DND-41 (cell line): ENCODE results near the gene FADS6.
"Not testable (repeated sequence)": the region's sequence is repeated elsewhere in the genome, so short reads cannot be mapped to it uniquely, and the experiment has no call there.

Experiments used
- ATAC-seq: fragments of 200-7000 bp; cut with Tn5 transposase; 3 replicates; pipeline ENCODE4 v1.9.1; 2021; ENCODE audit warnings: low read depth; ENCODE audit not compliant: insufficient read depth
- DNase-seq: peaks from one replicate; pipeline ENCODE4 v3.0.0-alpha.2; 2020
- H2AFZ ChIP-seq: 2 replicates; pipeline ENCODE4 v1.6.0; 2012; ENCODE audit warnings: low read depth, low read length
- H3K27ac ChIP-seq: 2 replicates; pipeline ENCODE4 v1.5.1; 2012; ENCODE audit warnings: low read length, inconsistent platforms
- H3K27me3 ChIP-seq: fragments of 200-600 bp; sonication (generic); 2 replicates; pipeline ENCODE4 v1.6.0; 2012; ENCODE audit warnings: low read length, mild to moderate bottlenecking, inconsistent platforms; ENCODE audit not compliant: insufficient read depth, poor library complexity
- H3K36me3 ChIP-seq: 2 replicates; pipeline ENCODE4 v1.5.1; 2012; ENCODE audit warnings: low read length, inconsistent platforms; ENCODE audit not compliant: insufficient read depth
- H3K4me1 ChIP-seq: 2 replicates; pipeline ENCODE4 v1.5.1; 2012; ENCODE audit warnings: mild to moderate bottlenecking, low read length; ENCODE audit not compliant: insufficient read depth
- H3K4me2 ChIP-seq: 2 replicates; pipeline ENCODE4 v1.6.0; 2012; ENCODE audit warnings: mild to moderate bottlenecking, moderate library complexity, low read length, inconsistent platforms; ENCODE audit not compliant: insufficient read depth
- H3K4me3 ChIP-seq, 2 experiments: fragments of 200-600 bp in 1 of 2; shearing (Covaris generic) in 1 of 2; 2 replicates each; pipeline ENCODE4 v1.5.1; 2012 to 2016; ENCODE audit warnings: inconsistent platforms in 2 of 2, low read length in 2 of 2, mild to moderate bottlenecking in 2 of 2, low read depth in 1 of 2, moderate library complexity in 1 of 2
- H3K79me2 ChIP-seq: 2 replicates; pipeline ENCODE4 v1.6.0; 2012; ENCODE audit warnings: low read length, inconsistent platforms; ENCODE audit not compliant: insufficient read depth
- H3K9ac ChIP-seq: 2 replicates; pipeline ENCODE4 v1.6.0; 2012; ENCODE audit warnings: low read depth, mild to moderate bottlenecking, inconsistent platforms, low read length, moderate library complexity
- H3K9me3 ChIP-seq: 2 replicates; pipeline ENCODE4 v1.5.1; 2012; ENCODE audit warnings: low read length, moderate library complexity, mild to moderate bottlenecking, inconsistent platforms; ENCODE audit not compliant: insufficient read depth, severe bottlenecking
- H4K20me1 ChIP-seq: 2 replicates; pipeline ENCODE4 v1.6.0; 2012; ENCODE audit warnings: low read length; ENCODE audit not compliant: insufficient read depth
- EZH2 ChIP-seq: IDR thresholded peaks from 3 replicates; pipeline ENCODE4 v1.6.1; 2012; ENCODE audit warnings: borderline replicate concordance, low read depth, mild to moderate bottlenecking, moderate library complexity, low read length, inconsistent platforms; ENCODE audit not compliant: severe bottlenecking
- TF ChIP-seq, protein P1 (sequence below): IDR thresholded peaks from 2 replicates; pipeline ENCODE4 v1.5.1; 2012; ENCODE audit warnings: borderline replicate concordance, low read length, moderate library complexity, mild to moderate bottlenecking; ENCODE audit not compliant: poor library complexity, severe bottlenecking; ENCODE audit errors: extremely low read depth

The FADS6 gene

DNA sequence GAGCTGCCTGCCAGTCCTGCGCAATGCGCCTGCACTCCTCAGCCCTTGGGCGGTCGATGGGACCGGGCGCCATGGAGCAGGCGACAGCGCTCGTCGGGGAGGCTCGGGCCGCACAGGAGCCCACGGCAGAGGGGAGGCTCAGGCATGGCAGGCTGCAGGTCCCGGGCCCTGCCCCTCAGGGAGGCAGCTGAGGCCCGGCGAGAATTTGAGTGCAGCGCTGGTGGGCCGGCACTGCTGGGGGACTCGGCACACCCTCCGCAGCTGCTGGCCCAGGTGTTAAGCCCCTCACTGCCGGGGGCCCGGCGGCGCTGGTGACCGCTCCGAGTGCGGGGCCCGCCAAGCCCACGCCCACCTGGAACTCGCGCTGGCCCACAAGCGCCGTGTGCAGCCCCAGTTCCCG is 13.6 kb upstream of the FADS6 start:
- ATAC-seq = no peak
- no peaks in the 10 kb centered on the region for H4K20me1 ChIP-seq
- TF ChIP-seq, protein P1, sequence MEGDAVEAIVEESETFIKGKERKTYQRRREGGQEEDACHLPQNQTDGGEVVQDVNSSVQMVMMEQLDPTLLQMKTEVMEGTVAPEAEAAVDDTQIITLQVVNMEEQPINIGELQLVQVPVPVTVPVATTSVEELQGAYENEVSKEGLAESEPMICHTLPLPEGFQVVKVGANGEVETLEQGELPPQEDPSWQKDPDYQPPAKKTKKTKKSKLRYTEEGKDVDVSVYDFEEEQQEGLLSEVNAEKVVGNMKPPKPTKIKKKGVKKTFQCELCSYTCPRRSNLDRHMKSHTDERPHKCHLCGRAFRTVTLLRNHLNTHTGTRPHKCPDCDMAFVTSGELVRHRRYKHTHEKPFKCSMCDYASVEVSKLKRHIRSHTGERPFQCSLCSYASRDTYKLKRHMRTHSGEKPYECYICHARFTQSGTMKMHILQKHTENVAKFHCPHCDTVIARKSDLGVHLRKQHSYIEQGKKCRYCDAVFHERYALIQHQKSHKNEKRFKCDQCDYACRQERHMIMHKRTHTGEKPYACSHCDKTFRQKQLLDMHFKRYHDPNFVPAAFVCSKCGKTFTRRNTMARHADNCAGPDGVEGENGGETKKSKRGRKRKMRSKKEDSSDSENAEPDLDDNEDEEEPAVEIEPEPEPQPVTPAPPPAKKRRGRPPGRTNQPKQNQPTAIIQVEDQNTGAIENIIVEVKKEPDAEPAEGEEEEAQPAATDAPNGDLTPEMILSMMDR = no peak
- no peak for TF ChIP-seq EZH2
- no peaks in the 10 kb centered on the region for H3K4me1 ChIP-seq
- DNase-seq = no peak
- H3K4me3 ChIP-seq = no peak overlapping the region
- H3K79me2 ChIP-seq = no peaks in the 10 kb centered on the region
- no peak overlapping the region for H3K4me2 ChIP-seq
- no peak overlapping the region for H3K9ac ChIP-seq
- H3K27me3 ChIP-seq = no peaks in the 10 kb centered on the region
- no peak overlapping the region for H3K27ac ChIP-seq
- H3K36me3 ChIP-seq = no peaks in the 10 kb centered on the region
- no peak overlapping the region for H2AFZ ChIP-seq
- no peaks in the 10 kb centered on the region for H3K9me3 ChIP-seq

- not testable (repeated sequence) for H2AFZ ChIP-seq, H3K27ac ChIP-seq
Observed at GRCh38 chr17:74906214-74906793, 12.9 kb upstream of the FADS6 start.

GRCh38 chr17:74904687-74905409 is 11.4 kb upstream of the FADS6 start:
- ATAC-seq (no peak), DNase-seq (no peak)
- no peak overlapping the region for H3K4me3 ChIP-seq
- TF ChIP-seq, protein P1 = no peak
- no peak for TF ChIP-seq EZH2
- H3K79me2 ChIP-seq = no peaks in the 10 kb centered on the region
- H4K20me1 ChIP-seq = no peaks in the 10 kb centered on the region
- no peaks in the 10 kb centered on the region for H3K9me3 ChIP-seq
- H3K4me1 ChIP-seq = no peaks in the 10 kb centered on the region
- no peak overlapping the region for H3K4me2 ChIP-seq
- no peak overlapping the region for H3K9ac ChIP-seq
- H3K27ac ChIP-seq = no peak overlapping the region
- no peaks in the 10 kb centered on the region for H3K27me3 ChIP-seq
- no peak overlapping the region for H2AFZ ChIP-seq
- no peaks in the 10 kb centered on the region for H3K36me3 ChIP-seq

More at GRCh38 chr17:74906214-74906793, 12.9 kb upstream of the FADS6 start:
- H4K20me1 ChIP-seq, H3K4me3 ChIP-seq, H3K4me1 ChIP-seq, H3K27me3 ChIP-seq, H3K79me2 ChIP-seq, H3K9ac ChIP-seq, H3K4me2 ChIP-seq, H3K9me3 ChIP-seq, ATAC-seq, H3K36me3 ChIP-seq: not testable (repeated sequence)
- DNase-seq = peak; percentile 47

GRCh38 chr17:74903671-74904070 is 10.2 kb upstream of the FADS6 start:
- no peak overlapping the region for H3K9ac ChIP-seq
- no peaks in the 10 kb centered on the region for H3K4me1 ChIP-seq
- H3K9me3 ChIP-seq = no peaks in the 10 kb centered on the region
- no peaks in the 10 kb centered on the region for H3K36me3 ChIP-seq
- no peak overlapping the region for H3K4me3 ChIP-seq
- H3K79me2 ChIP-seq = no peaks in the 10 kb centered on the region
- H4K20me1 ChIP-seq = no peaks in the 10 kb centered on the region
- no peak overlapping the region for H3K27ac ChIP-seq
- ATAC-seq = no peak
- no peak overlapping the region for H3K4me2 ChIP-seq
- no peaks in the 10 kb centered on the region for H3K27me3 ChIP-seq
- H2AFZ ChIP-seq = no peak overlapping the region
- DNase-seq = no peak
- TF ChIP-seq EZH2 = no peak
- TF ChIP-seq, protein P1 = no peak
